HepG2 (cell line): Measurements from ENCODE around the gene HLA-DPB1. TPM values are rescaled to one million over a fixed set of nuclear protein-coding genes. Genes with fewer than 3 reads are reported as not detected.

Experiments used
- ATAC-seq: fragments of 200-7000 bp; cut with Tn5 transposase; 3 replicates; pipeline ENCODE4 v1.9.1; 2020; ENCODE audit warnings: mild to moderate bottlenecking, moderate library complexity
- BruUV-seq: library from RNA; stranded (reverse); fragments of 400-500 nt; replicated peaks from 2 replicates; lab custom pipeline; 2021; lab: Mats Ljungman, UMichigan
- CTCF ChIA-PET: fragments of 300-600 bp; formaldehyde crosslinking; extraction: SDS; loops from one replicate; lab custom pipeline; 2021; ENCODE audit warnings: low total read pairs, inconsistent platforms, low intra/inter-chr PET ratio; lab: Yijun Ruan, JAX
- POLR2A ChIA-PET: fragments of 350-600 bp; sonication (Branson Sonifier 250); formaldehyde crosslinking; loops from one replicate; lab custom pipeline; 2020; ENCODE audit warnings: antibody characterized with exemption, inconsistent platforms; lab: Yijun Ruan, JAX
- DNase-seq: peaks from one replicate; pipeline ENCODE4 v3.0.0-alpha.2; 2015; ENCODE audit warnings: low spot score
- FAIRE-seq: peaks from 3 replicates; lab custom pipeline; 2011; peaks lifted over from hg19 to GRCh38; lab: Jason Lieb, UNC
- H2AFZ ChIP-seq: one replicate; pipeline ENCODE4 v1.6.1; 2011; ENCODE audit warnings: low read length, inconsistent platforms
- H3K27ac ChIP-seq: fragments of 300-600 bp; 3 replicates; pipeline ENCODE4 v1.8.0; 2011; ENCODE audit warnings: mixed run types, mild to moderate bottlenecking, mixed read lengths, low read length, inconsistent platforms; ENCODE audit not compliant: insufficient read depth; ENCODE audit errors: extremely low read length
- H3K27me3 ChIP-seq, 2 experiments: fragments of 200-600 bp in 1 of 2; 2 replicates in 1 of 2; 3 replicates in 1 of 2; pipeline versions ENCODE4 v1.6.0 to v1.8.0; 2011; ENCODE audit warnings: low read length in 2 of 2, mild to moderate bottlenecking in 2 of 2, moderate library complexity in 2 of 2, inconsistent platforms in 1 of 2; ENCODE audit not compliant: insufficient read depth in 2 of 2, control insufficient read depth in 1 of 2
- H3K36me3 ChIP-seq, 2 experiments: fragments of 200-600 bp in 1 of 2; replicated peaks in 1 of 2; 2 replicates in 1 of 2; 3 replicates in 1 of 2; pipeline versions ENCODE4 v1.5.1 to v1.8.0; 2011; ENCODE audit warnings: low read length in 2 of 2, inconsistent platforms in 1 of 2; ENCODE audit not compliant: insufficient read depth in 2 of 2, control insufficient read depth in 1 of 2
- H3K4me1 ChIP-seq: 2 replicates; pipeline ENCODE4 v1.5.1; 2012; ENCODE audit warnings: low read length, inconsistent platforms; ENCODE audit not compliant: insufficient read depth
- H3K4me2 ChIP-seq: 2 replicates; pipeline ENCODE4 v1.6.0; 2011; ENCODE audit warnings: low read depth, low read length, inconsistent platforms
- H3K4me3 ChIP-seq, 3 experiments: fragments of 200-600 bp in 1 of 3; sonication (generic), shearing (Covaris generic) in 1 of 3; replicated peaks in 1 of 3; 2 replicates each; pipeline ENCODE4 v1.5.1; 2011 to 2016; ENCODE audit warnings: low read length in 3 of 3, inconsistent platforms in 2 of 3, low read depth in 2 of 3, mild to moderate bottlenecking in 2 of 3, control low read depth in 1 of 3, mixed read lengths in 1 of 3; ENCODE audit not compliant: insufficient read depth in 1 of 3
- H3K79me2 ChIP-seq: one replicate; pipeline ENCODE4 v1.6.1; 2011; ENCODE audit warnings: low read length, inconsistent platforms; ENCODE audit not compliant: insufficient read depth
- H3K9ac ChIP-seq: 2 replicates; pipeline ENCODE4 v1.6.0; 2011; ENCODE audit warnings: mild to moderate bottlenecking, low read depth, low read length, inconsistent platforms; ENCODE audit not compliant: insufficient read depth
- H3K9me3 ChIP-seq: 2 replicates; pipeline ENCODE4 v1.5.1; 2012; ENCODE audit warnings: mild to moderate bottlenecking, low read length
- H4K20me1 ChIP-seq: 2 replicates; pipeline ENCODE4 v1.6.0; 2011; ENCODE audit warnings: inconsistent platforms, mild to moderate bottlenecking, low read length, moderate library complexity; ENCODE audit not compliant: insufficient read depth
- AHR ChIP-seq: IDR thresholded peaks from 2 replicates; pipeline ENCODE4 v1.6.1; 2018; ENCODE audit warnings: missing genetic modification reagents, missing compliant biosample characterization
- BRCA1 ChIP-seq: sonication (generic); formaldehyde crosslinking; IDR thresholded peaks from 2 replicates; pipeline ENCODE4 v1.4.0; 2020; ENCODE audit warnings: missing genetic modification reagents
- CTCF ChIP-seq: sonication (generic); formaldehyde crosslinking; IDR thresholded peaks from 2 replicates; pipeline ENCODE4 v1.5.0; 2020; ENCODE audit warnings: mild to moderate bottlenecking, missing genetic modification reagents, moderate library complexity
- ELF3 ChIP-seq: IDR thresholded peaks from 2 replicates; pipeline ENCODE4 v1.6.1; 2016; ENCODE audit warnings: missing genetic modification reagents, missing compliant biosample characterization
- EZH2 ChIP-seq: conservative IDR thresholded peaks from 2 replicates; pipeline ENCODE4 v1.6.1; 2012; ENCODE audit warnings: mild to moderate bottlenecking, low read depth, low read length, moderate library complexity
- GATAD2A ChIP-seq: IDR thresholded peaks from 2 replicates; pipeline ENCODE4 v1.6.1; 2016
- KAT7 ChIP-seq: IDR thresholded peaks from 2 replicates; pipeline ENCODE4 v1.6.1; 2018; ENCODE audit warnings: borderline replicate concordance, missing compliant biosample characterization
- MBD4 ChIP-seq: IDR thresholded peaks from 2 replicates; pipeline ENCODE4 v1.6.1; 2012; ENCODE audit warnings: low read length, inconsistent platforms, borderline replicate concordance
- PATZ1 ChIP-seq: sonication (generic); formaldehyde crosslinking; IDR thresholded peaks from 2 replicates; pipeline ENCODE4 v1.4.0; 2020; ENCODE audit warnings: missing genetic modification reagents
- SALL1 ChIP-seq: sonication (generic); formaldehyde crosslinking; IDR thresholded peaks from 2 replicates; pipeline ENCODE4 v1.8.0; 2022; ENCODE audit warnings: mild to moderate bottlenecking, missing genetic modification reagents
- SMC3 ChIP-seq: IDR thresholded peaks from 2 replicates; pipeline ENCODE4 v1.6.1; 2011; ENCODE audit warnings: low read length, improper control_type of control experiment
- SOX5 ChIP-seq: IDR thresholded peaks from 2 replicates; pipeline ENCODE4 v1.6.1; 2016; ENCODE audit warnings: borderline replicate concordance
- STAG1 ChIP-seq: sonication (generic); formaldehyde crosslinking; IDR thresholded peaks from 2 replicates; pipeline ENCODE4 v1.4.0; 2020; ENCODE audit warnings: missing genetic modification reagents
- SUZ12 ChIP-seq: fragments of 150-350 bp; IDR thresholded peaks from 2 replicates; pipeline ENCODE4 v1.6.1; 2014; ENCODE audit warnings: low read depth, low read length
- ZKSCAN8 ChIP-seq: IDR thresholded peaks from 2 replicates; pipeline ENCODE4 v1.6.1; 2016; ENCODE audit warnings: borderline replicate concordance, missing genetic modification reagents, missing compliant biosample characterization
- ZNF224 ChIP-seq: sonication (generic); formaldehyde crosslinking; IDR thresholded peaks from 2 replicates; pipeline ENCODE4 v1.5.0; 2020; ENCODE audit warnings: mild to moderate bottlenecking, missing genetic modification reagents
- ZNF570 ChIP-seq: sonication (generic); formaldehyde crosslinking; IDR thresholded peaks from 2 replicates; pipeline ENCODE4 v1.4.0; 2020; ENCODE audit warnings: mild to moderate bottlenecking, missing genetic modification reagents, borderline replicate concordance
- ZNF674 ChIP-seq: sonication (generic); formaldehyde crosslinking; IDR thresholded peaks from 2 replicates; pipeline ENCODE4 v1.5.0; 2020; ENCODE audit warnings: low read depth, mild to moderate bottlenecking, missing genetic modification reagents
- ZNF772 ChIP-seq: sonication (generic); formaldehyde crosslinking; IDR thresholded peaks from 2 replicates; pipeline ENCODE4 v1.5.0; 2020; ENCODE audit warnings: mild to moderate bottlenecking, missing genetic modification reagents
- ZNF780A ChIP-seq: sonication (generic); formaldehyde crosslinking; IDR thresholded peaks from 2 replicates; pipeline ENCODE4 v1.8.0; 2022; ENCODE audit warnings: mild to moderate bottlenecking, missing genetic modification reagents, moderate library complexity
- WGBS: methylation state at CpG from one replicate; pipeline ENCODE4 v1.1.6; 2017; ENCODE audit warnings: low lambda C conversion rate; 5-methylcytosine and 5-hydroxymethylcytosine counted together
- in situ Hi-C: cut with HindIII; loops from 2 replicates; pipeline ENCODE4 v1.10.0; 2017; ENCODE audit warnings: low pct_unique_long_range_greater_than_20kb; ENCODE audit not compliant: extremely low pct_ligation_motif_present
- intact Hi-C: fragments of 100-400 bp; cut with micrococcal nuclease; formaldehyde crosslinking; loops from one replicate; pipeline ENCODE4 v1.10.0; 2022; ENCODE audit not compliant: unreplicated experiment
- polyA plus RNA-seq, 8 experiments: library from polyadenylated mRNA; depleted of rRNA in 3 of 8; stranded (reverse) in 7 of 8; unstranded in 1 of 8; fragments of >200 nt; fragmentation: Illumina TruSeq in 4 of 8; extraction: Trizol in 4 of 8; gene quantifications; 2 replicates each; pipeline versions ENCODE4 v1.2.1 to v1.2.3, GENCODE V29; 2011 to 2016; ENCODE audit warnings: low read depth in 4 of 8, missing spikeins in 1 of 8, mixed read lengths in 1 of 8; ENCODE audit not compliant: insufficient read depth in 1 of 8
- total RNA-seq, 5 experiments: library from RNA; depleted of rRNA; stranded (reverse); fragments of >200 nt; fragmentation: Illumina TruSeq; extraction: Trizol; gene quantifications; 2 replicates each; pipeline ENCODE4 v1.2.3, GENCODE V29; 2016; ENCODE audit warnings: low read depth in 1 of 5
- TF ChIP-seq, protein P1 (sequence below): IDR thresholded peaks from 2 replicates; pipeline ENCODE4 v1.6.1; 2012; ENCODE audit warnings: low read depth, low read length, improper control_type of control experiment

Gene HLA-DPB1
- total and polyA plus RNA-seq, 2 of the 13 experiments (the other 11 are each of a cell fraction or from before 2014, with no cell fraction given) = not detected

DNA sequence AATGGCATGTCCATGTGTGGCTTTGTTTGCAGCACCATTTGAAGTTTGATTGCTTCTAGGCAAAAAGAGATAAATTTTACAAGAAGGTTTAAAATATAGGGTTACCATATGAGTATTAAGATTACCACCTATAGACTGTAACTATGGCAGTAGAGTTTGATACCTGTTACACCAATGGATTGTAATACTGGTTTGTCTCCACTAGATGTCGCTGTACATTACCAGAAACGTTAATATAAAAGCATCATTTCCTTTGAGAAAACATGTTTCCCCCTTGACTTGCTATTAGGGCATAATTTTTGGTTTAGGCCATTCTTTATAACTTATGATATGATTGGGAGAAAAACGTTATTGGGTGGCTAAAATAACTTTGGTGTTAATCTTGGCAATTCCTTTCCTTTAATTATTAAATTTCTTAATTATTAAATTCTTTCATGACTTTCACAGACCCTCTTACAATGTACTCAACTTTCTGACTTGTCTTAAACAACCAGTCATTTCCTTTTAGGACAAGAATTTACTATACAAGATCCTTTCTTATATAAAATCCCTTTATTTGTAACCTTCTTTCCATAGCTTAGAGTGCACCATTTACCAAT lies 42.8 kb downstream of the HLA-DPB1 start:
- POLR2A ChIA-PET = interaction anchor here (3.1 kb wide), 1 partner anchor 130 kb away, joined by 11 read pairs; no protein-coding TSS in a partner anchor
- no peak overlapping the region for H2AFZ ChIP-seq
- H3K9me3 ChIP-seq = peaks cover 3% of the 10 kb centered on the region
- no peak overlapping the region for H3K4me2 ChIP-seq
- ATAC-seq (no peak), DNase-seq (peak; percentile 66), FAIRE-seq (peak; percentile 88)
- under 1% methylated on average over 3 of the region's 3 CpGs for WGBS
- no peaks in the 10 kb centered on the region for H4K20me1 ChIP-seq
- no peaks in the 10 kb centered on the region for H3K79me2 ChIP-seq
- H3K4me1 ChIP-seq = peaks cover 32% of the 10 kb centered on the region
- H3K9ac ChIP-seq = no peak overlapping the region
- H3K27ac ChIP-seq = no peak overlapping the region
- intact Hi-C loops = loop anchor here (1.0 kb wide), 3 partner anchors 30 to 131 kb away; no protein-coding TSS in a partner anchor
- BruUV-seq = no TSS peak
- H3K36me3 ChIP-seq = no peaks in the 10 kb centered on the region
- no peak overlapping the region for H3K4me3 ChIP-seq
- CTCF ChIA-PET = interaction anchor here (1.7 to 2.8 kb wide), 3 partner anchors 29 to 129 kb away, joined by 12 to 19 read pairs (median 19); no protein-coding TSS in a partner anchor
- peaks cover 2 to 30% of the 10 kb centered on the region in 2 experiments; a peak in 4 of 5 replicates for H3K27me3 ChIP-seq
- in situ Hi-C loops = loop anchor here (5.0 kb wide), 1 partner anchor 129 kb away; no protein-coding TSS in a partner anchor
- peak; percentile 58 for TF ChIP-seq ELF3 (CRISPR knock-in tag)
- no peak for TF ChIP-seq ZNF674 (CRISPR knock-in tag)
- no peak for TF ChIP-seq KAT7 (CRISPR knock-in tag)
- TF ChIP-seq STAG1 = peak; percentile 76
- TF ChIP-seq ZNF772 (CRISPR knock-in tag) = no peak
- TF ChIP-seq CTCF (CRISPR knock-in tag) = peak; percentile 75
- TF ChIP-seq SOX5 (CRISPR knock-in tag) = 0 out of 2 replicates have a peak, but pooled peaks have one; percentile 9
- TF ChIP-seq ZNF570 (CRISPR knock-in tag) = no peak
- peak; percentile 54 for TF ChIP-seq SMC3
- no peak for TF ChIP-seq PATZ1 (CRISPR knock-in tag)
- 0 out of 2 replicates have a peak, but pooled peaks have one; percentile 18 for TF ChIP-seq ZKSCAN8
- TF ChIP-seq, protein P1, sequence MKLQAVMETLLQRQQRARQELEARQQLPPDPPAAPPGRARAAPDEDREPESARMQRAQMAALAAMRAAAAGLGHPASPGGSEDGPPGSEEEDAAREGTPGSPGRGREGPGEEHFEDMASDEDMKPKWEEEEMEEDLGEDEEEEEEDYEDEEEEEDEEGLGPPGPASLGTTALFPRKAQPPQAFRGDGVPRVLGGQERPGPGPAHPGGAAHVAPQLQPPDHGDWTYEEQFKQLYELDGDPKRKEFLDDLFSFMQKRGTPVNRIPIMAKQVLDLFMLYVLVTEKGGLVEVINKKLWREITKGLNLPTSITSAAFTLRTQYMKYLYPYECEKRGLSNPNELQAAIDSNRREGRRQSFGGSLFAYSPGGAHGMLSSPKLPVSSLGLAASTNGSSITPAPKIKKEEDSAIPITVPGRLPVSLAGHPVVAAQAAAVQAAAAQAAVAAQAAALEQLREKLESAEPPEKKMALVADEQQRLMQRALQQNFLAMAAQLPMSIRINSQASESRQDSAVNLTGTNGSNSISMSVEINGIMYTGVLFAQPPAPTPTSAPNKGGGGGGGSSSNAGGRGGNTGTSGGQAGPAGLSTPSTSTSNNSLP = peak; percentile 63
- TF ChIP-seq SALL1 (CRISPR knock-in tag) = no peak
- no peak for TF ChIP-seq ZNF224
- no peak for TF ChIP-seq SUZ12
- TF ChIP-seq BRCA1 (CRISPR knock-in tag) = no peak
- TF ChIP-seq GATAD2A = 0 out of 2 replicates have a peak, but pooled peaks have one; percentile 18
- no peak for TF ChIP-seq ZNF780A
- no peak for TF ChIP-seq MBD4
- TF ChIP-seq EZH2 = no peak
- no peak for TF ChIP-seq AHR (CRISPR knock-in tag)
